Measurements from ENCODE around the gene INVS.

DNA sequence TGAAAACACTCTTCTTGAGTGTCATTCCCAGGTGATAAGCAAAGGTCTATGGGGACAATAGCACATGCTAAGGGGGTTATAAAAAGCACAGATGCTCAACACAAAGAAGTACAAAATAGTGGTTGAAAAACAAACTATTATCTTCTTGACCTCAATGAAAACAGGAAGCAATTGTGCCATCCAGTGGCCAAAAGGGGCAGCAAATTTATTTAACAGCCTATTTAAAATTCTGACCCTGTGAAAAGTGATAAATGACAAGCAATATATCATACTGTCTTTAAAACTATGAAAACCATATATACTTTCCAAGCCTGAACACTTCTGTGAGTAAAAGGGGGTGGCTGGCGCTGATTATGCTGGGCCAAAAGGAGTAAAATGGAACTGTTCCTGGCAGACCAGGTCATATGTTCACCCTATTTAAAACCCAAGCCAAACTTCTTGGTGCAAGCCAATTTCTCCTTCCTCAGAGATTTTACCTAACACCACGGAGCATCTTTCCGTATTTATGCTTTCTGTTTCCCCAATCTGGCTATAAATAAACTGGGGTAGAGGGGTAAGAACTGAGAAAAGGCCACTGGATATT, 224.0 kb downstream of the INVS start:
- TF ChIP-seq, protein P1, sequence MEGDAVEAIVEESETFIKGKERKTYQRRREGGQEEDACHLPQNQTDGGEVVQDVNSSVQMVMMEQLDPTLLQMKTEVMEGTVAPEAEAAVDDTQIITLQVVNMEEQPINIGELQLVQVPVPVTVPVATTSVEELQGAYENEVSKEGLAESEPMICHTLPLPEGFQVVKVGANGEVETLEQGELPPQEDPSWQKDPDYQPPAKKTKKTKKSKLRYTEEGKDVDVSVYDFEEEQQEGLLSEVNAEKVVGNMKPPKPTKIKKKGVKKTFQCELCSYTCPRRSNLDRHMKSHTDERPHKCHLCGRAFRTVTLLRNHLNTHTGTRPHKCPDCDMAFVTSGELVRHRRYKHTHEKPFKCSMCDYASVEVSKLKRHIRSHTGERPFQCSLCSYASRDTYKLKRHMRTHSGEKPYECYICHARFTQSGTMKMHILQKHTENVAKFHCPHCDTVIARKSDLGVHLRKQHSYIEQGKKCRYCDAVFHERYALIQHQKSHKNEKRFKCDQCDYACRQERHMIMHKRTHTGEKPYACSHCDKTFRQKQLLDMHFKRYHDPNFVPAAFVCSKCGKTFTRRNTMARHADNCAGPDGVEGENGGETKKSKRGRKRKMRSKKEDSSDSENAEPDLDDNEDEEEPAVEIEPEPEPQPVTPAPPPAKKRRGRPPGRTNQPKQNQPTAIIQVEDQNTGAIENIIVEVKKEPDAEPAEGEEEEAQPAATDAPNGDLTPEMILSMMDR (IDR thresholded peaks at IDR 0.05; ENCODE audit: low read length): peak; percentile 68
- TF ChIP-seq EZH2 (optimal IDR thresholded peaks at IDR 0.05; ENCODE audit: low read depth, low read length) (no peak), EZH2phosphoT487 (IDR thresholded peaks at IDR 0.05; ENCODE audit: low read length) (no peak)
